Measurements from ENCODE around the gene ANKRD1.

The ANKRD1 gene

DNA sequence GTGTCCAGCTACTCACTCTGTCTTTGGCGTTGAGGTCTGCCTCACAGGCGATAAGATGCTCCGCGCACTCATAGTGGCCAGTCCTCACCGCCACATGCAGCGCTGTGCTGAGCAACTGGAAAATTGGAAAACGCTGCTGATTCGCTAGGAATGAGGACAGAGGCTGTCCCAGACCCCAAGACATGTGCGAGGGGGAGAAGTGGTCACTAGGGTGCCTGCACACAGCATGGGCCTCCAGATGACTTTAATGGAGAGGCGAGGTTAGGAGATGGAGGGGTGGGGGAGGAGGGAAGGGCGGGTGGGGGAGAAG, 5.2 kb downstream of the ANKRD1 start:
- no peak for TF ChIP-seq ZFX (IDR thresholded peaks at IDR 0.05; ENCODE audit: borderline replicate concordance)
- TF ChIP-seq, protein P1, sequence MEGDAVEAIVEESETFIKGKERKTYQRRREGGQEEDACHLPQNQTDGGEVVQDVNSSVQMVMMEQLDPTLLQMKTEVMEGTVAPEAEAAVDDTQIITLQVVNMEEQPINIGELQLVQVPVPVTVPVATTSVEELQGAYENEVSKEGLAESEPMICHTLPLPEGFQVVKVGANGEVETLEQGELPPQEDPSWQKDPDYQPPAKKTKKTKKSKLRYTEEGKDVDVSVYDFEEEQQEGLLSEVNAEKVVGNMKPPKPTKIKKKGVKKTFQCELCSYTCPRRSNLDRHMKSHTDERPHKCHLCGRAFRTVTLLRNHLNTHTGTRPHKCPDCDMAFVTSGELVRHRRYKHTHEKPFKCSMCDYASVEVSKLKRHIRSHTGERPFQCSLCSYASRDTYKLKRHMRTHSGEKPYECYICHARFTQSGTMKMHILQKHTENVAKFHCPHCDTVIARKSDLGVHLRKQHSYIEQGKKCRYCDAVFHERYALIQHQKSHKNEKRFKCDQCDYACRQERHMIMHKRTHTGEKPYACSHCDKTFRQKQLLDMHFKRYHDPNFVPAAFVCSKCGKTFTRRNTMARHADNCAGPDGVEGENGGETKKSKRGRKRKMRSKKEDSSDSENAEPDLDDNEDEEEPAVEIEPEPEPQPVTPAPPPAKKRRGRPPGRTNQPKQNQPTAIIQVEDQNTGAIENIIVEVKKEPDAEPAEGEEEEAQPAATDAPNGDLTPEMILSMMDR (IDR thresholded peaks at IDR 0.05): no peak
- no peak overlapping the region for H3K27ac ChIP-seq

DNA sequence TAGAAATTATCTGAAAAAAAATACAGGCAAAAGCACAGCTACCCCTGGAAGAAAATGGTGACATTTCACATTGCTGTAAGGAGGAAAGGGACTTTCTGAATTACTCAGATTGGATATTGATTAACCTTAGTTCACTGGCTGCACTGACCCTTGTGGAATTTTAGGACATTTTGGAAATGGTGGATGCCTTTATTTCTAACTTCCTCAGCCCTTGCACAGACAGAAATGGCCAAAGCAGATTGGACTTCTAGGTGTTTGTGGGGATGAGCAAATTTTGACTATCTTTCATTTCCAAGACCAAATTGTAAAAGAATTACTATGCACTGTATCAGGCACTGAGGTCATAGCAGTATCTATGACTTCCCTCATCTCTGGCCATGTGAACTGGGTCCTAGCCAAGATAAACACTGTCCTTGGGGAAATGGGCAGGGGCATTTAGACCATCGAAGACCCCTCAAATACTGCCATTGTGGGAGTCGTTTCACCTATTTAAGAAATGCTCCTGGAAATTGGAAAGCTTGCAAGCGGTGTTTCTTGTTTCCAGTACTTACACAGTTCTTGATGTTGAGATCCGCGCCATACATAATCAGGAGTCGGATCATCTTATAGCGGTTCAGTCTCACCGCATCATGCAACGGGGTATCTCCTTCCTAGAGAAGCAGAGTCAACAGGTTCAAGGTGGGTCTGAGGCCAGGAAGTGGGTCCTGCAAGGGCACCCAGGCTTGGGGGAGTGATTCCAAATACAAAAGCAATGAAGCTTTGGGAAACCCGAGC, 5.7 kb downstream of the ANKRD1 start:
- no peak overlapping the region for H3K27ac ChIP-seq
- TF ChIP-seq, protein P1 (IDR thresholded peaks at IDR 0.05): no peak
- no peak for TF ChIP-seq ZFX (IDR thresholded peaks at IDR 0.05; ENCODE audit: borderline replicate concordance)

DNA sequence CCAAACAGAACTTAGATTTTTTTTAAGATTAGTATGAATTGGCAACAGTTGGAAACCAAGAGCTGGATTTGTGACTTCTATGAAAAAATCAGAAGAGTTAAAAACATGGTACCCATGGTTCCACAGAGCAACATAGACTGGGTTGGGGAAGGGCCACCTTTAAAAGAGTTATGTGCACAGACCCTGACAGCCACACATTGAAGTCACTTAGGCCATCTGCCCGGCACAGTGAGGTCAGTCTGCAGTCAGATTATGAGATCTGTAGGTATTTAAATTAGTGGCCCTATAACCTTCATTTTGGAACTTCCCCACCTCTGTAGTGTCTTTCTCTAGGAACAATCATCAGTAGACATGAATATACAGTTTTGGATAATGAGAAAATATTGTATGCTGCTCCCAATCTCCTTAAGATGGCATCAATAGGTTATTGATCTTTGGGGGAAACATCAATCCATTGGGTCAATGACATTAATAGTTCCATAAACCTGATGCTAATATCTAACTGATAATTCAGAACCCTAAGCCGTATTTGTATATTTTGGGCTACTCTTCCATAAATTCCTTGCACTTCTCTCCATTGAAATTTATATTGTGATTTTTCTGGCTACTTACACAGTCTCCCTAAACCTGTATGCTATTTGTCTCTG, 7.0 kb downstream of the ANKRD1 start:
- TF ChIP-seq, protein P1 (IDR thresholded peaks at IDR 0.05): no peak
- no peak for TF ChIP-seq ZFX (IDR thresholded peaks at IDR 0.05; ENCODE audit: borderline replicate concordance)
- no peak overlapping the region for H3K27ac ChIP-seq

DNA sequence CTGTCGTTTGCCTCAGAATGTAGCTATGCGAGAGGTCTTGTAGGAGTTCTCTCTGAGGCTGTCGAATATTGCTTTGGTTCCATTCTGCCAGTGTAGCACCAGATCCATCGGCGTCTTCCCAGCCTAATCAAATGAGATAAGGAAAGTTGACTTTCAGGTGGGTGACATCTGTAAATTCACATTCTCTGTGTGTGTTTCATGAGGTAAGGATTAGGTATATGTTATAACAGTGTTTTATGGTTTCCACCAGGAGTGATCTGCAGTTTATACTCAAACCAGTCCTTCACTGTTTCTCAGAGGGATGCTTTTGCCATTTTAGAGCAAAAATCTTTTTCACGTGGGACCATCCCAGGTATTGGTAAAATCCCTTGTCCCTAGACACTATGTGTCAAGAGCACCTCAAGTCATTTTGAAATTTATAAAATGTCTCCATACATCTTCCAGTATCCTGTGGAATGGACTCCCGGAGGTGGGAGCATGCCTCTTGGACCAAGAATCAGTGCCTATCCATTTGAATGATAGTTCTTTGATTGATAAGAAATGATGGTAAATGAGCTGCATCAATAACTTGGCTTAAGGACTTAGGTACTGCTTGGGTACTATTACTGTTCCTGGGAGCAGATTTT, 7.9 kb downstream of the ANKRD1 start:
- H3K27ac ChIP-seq: no peak overlapping the region
- TF ChIP-seq ZFX (IDR thresholded peaks at IDR 0.05; ENCODE audit: borderline replicate concordance): no peak
- TF ChIP-seq, protein P1 (IDR thresholded peaks at IDR 0.05): no peak

DNA sequence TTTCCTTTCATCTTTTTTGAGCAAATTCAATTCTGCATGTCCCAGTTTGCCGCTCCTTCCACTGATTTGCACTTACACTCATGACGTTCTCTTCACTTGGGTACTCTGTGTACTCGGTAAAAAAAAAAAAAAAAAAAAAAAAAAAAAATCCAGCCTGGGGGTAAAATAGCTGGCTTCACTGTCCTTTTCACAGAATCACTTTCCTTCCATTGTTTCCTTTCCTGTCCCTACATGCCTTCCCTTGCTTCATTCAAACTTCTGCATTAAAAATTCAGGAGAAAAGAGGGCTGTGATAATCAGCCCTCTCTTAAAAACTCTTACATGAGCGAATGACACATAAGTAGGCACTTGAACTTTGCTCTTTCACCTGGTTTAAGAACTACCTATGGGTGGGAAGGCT, 8.7 kb downstream of the ANKRD1 start:
- TF ChIP-seq ZFX (IDR thresholded peaks at IDR 0.05; ENCODE audit: borderline replicate concordance): no peak
- TF ChIP-seq, protein P1 (IDR thresholded peaks at IDR 0.05): no peak
- peak overlapping the region; percentile 48 for H3K27ac ChIP-seq

DNA sequence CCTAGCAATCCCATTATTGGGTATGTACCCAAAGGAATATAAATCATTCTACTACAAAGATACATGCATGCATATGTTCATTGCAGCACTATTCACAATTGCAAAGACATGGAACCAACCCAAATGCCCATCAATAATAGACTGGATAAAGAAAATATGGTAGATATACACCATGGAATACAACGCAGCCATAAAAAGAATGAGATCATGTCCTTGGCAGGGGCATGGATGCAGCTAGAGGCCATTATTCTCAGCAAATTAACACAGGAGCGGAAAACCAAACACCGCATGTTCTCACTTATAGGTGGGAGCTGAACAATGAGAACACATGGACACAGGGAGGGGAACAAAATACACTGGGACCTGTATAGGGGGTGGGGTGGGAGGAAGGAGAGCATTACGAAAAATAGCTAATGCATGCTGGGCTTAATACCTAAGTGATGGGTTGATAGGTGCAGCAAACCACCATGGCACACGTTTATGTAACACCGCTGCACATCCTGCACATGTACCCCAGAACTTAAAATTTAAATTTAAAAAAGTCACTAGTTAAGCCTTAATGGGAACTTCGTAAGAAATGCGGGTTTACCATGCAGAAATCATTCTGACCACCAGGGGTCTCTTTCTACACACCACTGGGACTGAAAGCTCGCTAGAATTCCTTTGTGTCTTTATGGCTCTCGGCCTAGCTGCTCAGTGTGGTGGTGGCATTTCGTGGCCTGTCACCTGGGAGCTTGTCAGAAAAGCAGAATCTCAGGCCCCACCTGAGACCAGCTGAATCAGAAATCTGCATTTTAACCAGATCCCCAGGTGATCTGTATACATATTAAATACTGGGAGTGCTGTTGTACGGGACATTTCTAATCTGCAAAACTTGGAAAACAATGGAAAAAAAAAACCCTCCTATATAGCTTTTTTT, 9.5 kb downstream of the ANKRD1 start:
- TF ChIP-seq, protein P1 (IDR thresholded peaks at IDR 0.05): peak; percentile 87
- TF ChIP-seq ZFX (IDR thresholded peaks at IDR 0.05; ENCODE audit: borderline replicate concordance): no peak

More for the DNA sequence above, 9.5 kb downstream of the ANKRD1 start:
- H3K27ac ChIP-seq: peak overlapping the region; percentile 48

Measured in 22Rv1 (cell line).